Stimulated activated CD4-positive, alpha-beta T cell treated with anti-CD3 and anti-CD28 coated beads, Interleukin-12 subunit alpha, Interleukin-12 subunit beta, amount 100 ng/mL, for 48 hours (primary cell): ENCODE results near the gene OBI1.

Experiments
- DNase-seq, 3 donors: peaks; one replicate each; pipeline ENCODE4 v3.0.0-alpha.2; 2020; ENCODE audit warnings: low read depth in 2 of 3, low spot score in 1 of 3

The OBI1 gene

GRCh38 chr13:78604782-78605611, 54.0 kb downstream of the OBI1 start:
- DNase-seq: no peak

DNA sequence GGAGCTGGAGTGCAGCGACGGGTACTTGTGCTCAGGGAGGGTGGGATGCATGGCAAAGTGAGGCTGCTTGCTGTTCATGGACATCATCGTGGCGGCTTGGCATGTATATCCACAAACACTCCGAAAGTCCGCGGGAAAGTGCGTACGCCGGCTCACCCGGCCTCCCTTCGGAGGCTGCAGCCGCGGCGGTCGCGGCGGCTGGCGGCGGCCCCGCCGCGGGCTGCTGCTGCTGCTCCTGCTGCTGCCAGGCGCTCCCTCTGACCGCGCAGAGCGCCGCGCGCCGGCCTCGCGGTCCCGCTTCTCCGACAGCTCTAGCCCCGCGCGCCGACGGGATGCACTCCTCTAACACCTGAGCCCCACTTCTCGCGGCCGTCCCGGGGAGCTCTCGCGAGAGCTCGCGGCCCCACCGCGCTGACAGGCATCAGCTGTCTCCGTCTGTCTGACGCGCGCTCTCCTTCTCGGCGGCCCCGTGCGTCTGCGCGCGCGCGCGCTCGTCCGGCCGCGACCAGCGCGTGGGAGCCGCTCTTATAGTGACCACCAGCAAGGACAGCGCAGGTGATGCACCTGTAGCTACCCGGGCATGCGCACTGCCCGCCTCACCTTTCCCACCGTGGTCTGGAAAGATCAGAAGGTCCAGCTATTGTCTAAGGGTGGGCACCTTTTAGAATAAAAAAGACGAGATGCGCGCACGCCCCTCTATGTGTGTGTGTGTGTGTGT, 55.6 kb downstream of the OBI1 start, which contains the start of gene POU4F1:
POU4F1 (minus strand) TSS at position 313 of the 718 bp plus-strand sequence; CDS start at position 87, 226 bp downstream.
- DNase-seq: peak; percentile 58 to 69 (median 63)

GRCh38 chr13:78602561-78603239, 56.3 kb downstream of the OBI1 start:
- DNase-seq: no peak

GRCh38 chr13:78601874-78602560, 56.9 kb downstream of the OBI1 start:
- no peak for DNase-seq

- no peak for DNase-seq
Measured at GRCh38 chr13:78601124-78601873, 57.7 kb downstream of the OBI1 start.

- no peak for DNase-seq
Measured at GRCh38 chr13:78600280-78600883, 58.6 kb downstream of the OBI1 start.

- no peak for DNase-seq
Measured at GRCh38 chr13:78599645-78600279, 59.2 kb downstream of the OBI1 start.

DNA sequence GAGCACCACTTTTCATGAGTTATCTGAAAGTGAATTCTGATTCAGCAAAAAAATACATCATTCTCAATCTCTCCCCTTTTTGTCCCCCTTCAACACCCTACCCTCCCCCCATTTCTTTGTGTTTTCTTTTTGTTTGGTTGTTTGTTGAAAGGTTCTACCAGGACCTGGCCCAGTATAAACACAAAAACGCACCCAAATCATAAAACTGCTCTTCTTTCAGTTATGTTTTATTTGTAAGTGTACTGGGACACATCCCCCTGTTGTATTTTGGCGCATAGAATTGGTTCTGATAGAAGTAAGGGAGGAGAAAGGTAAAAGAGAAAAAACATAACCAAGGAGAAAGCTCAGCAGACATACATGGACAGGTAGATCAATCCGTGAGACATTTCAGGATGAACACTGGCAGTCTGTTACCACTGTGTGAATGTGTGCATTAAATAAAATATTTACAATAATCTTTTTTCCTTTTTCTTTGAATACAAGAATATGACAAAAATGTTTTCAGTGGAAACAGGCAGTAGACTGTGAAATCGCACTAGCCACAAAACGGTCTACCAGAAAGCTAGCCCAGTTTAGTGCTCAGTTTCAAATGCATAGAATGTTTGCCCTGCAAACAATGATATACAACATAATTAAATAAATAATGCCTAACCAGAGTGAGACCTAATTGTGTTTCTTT, 59.9 kb downstream of the OBI1 start:
- DNase-seq: no peak

- no peak for DNase-seq
Measured at GRCh38 chr13:78598116-78598781, 60.7 kb downstream of the OBI1 start.

- no peak for DNase-seq
Measured at GRCh38 chr13:78597602-78597932, 61.4 kb downstream of the OBI1 start.

DNA sequence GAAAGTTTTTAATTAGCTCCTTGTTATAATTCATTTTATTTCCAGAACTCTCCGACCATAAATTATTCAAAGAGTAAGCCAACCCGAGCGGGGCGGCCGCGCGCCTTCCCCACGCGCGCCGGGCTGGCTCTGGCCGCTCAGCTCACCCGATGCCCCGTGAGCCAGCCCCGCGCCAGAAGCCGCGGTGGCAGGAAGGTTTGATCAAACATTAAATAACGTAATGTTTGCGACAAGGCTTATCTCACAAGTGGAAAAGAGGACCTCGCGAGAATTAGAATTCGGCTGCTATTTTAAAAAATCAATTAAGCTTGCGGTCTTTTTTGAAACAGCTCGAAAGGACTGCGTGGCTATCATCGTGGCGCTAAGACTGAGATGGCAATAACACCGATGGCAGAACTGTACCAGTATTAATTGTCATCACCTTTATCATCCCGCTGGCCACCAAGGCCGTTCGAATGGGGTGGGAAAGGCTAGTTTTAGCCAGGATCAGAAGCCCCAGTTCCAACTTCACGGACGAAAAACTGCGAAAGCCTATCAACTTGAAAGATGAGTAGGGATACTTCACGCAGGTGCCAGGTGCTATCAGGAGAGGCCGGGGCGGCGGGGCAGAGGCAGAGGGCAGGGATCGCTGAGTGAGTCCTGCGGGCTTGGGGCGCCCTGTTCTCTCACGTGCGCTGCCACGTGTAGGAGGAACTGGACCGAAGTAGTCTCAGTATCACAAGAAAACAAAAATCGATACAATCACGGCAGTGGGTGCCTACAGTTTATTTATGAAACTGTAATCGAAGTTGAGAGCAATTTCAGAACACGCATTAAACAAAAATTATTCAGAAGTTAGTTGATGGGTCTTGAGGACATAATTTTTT, 62.0 kb downstream of the OBI1 start:
- DNase-seq: no peak

DNA sequence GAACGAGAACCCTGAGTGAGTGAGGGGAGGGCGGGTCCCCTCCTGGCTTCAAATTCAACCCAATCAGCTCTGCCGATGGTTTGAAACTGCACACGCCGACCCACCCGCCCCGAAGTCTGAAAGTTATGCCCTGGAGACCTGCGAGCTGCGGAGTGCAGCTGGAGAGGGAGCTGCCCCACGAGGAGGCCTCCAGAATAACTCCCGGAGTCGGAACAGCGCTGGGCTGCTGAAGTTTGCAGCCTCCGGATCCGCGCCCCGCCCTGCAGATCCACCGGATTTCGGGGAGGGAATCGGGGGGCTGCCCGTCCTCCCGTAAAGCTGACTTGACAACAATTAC, 62.6 kb downstream of the OBI1 start:
- DNase-seq: no peak

DNA sequence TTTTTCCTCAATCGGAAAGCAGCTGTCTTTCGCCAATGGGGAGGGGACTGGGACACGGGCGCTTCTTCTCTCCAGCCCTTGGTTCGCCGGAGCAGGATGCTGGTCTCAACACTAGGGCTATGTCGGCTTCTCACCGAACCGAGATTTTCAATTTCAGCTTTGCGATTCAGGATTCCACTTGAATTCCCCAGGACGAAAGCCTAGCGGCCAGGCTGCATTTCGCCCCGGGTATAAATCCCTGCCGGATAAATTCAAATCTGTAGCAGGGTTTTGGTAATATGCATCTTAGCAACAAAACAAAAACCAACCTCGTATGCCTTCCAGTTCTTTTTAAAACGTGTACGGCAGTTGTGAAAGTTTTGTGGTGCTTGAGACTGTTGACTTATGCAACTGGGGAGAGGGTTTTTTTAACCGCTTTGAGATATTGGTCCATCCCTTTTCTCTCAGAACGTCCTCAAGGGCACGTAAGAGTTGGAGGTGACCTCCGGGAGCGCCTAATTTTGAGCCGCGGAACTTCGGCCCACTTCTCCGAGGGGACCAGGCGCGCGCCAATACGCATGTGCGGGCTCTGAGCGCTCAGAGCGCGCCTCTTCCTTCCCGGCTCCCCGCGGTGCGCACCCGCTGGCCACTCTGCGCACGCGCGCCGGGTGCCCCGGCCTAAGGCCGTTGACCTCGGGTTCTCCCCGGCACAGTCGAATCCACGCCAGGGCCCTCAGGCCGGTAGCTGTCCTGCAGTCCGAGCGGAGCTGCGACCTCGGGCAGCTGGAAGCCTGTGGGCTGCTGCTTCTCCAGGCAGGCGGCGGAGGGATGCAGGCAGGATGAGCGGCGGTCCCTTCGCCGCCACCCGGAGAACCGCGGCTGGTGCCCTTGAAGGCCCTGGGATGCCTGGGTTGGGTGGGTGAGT, 63.2 kb downstream of the OBI1 start:
- DNase-seq: no peak

DNA sequence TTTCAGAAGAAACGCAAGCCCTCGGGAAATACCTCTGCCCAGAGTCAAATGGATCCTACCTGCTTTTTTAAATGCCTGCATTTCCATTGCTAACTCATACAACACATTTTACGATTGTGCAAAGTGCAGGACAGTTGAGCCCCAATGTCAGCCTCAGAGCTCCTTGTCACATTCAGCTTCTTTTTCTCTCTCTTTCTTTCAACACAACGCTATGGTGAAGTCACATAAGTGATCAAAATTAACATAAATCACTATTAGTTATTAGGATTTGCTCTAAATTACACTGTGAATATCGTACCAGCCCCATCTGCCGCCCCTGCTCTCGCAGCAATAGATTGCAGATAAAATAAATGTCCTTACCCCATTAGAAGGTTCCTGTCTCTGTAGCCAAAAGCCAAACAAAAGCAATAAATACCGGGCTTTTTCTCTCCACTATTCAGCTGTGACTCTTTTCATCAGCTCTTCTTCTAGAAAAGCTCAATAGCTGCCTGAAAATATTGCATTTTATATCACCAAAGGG, 64.4 kb downstream of the OBI1 start:
- DNase-seq: no peak

DNA sequence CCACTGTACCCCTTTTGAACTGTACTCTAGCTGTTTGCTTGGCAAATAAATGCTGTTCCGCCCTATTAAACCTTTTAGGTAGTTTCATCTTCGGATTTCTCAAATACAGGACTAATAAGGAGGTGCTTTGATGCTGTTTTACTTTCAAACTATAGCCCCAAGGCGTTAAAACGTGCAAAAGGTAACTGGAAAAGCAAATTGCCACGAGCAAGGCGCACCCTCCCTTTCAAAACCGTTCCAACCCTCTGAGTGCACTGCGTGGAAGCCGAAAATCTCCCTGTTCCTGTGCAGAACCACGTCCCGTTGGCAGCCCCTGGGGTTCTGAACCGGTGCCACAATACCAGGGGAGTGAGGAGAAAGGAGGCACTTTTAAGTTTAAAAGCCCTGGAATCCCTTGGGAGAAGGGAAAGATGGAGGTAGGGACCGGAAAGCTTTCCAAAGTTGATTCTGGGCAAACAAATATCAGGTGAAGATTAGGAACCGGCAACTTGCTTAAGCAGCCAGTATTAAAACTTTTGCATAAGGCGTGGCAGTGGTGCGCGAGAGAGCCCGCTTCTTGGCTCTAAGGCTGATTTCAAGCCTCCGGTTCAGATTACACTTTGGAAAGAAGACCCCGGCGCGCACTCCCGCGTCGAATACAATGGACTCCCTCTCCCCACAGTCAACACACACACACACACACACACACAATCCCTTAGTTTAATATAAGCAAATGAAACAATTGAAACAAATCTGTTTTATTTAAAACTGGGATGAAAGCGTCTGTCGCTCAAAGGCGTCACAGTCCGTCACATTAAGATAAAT, 65.1 kb downstream of the OBI1 start:
- DNase-seq: no peak

GRCh38 chr13:78593129-78593528, 65.8 kb downstream of the OBI1 start:
- no peak for DNase-seq
